CD4-positive, alpha-beta T cell treated with Interleukin-15 for 4 hours (primary cell): ENCODE measurements around the gene ZFPM1.
"Not testable (repeated sequence)": the region's sequence is repeated elsewhere in the genome, so short reads cannot be mapped to it uniquely, and the experiment has no call there.

ENCODE experiments used
- DNase-seq: peaks from one replicate; pipeline ENCODE4 v3.0.0-alpha.2; 2020; ENCODE audit warnings: low spot score

ZFPM1 gene

GRCh38 chr16:88453217-88453531 lies at the start of gene ZFPM1:
Gene ZFPM1 (plus strand): TSS chr16:88453280. CDS start chr16:88453639, 359 bp downstream.
- no peak for DNase-seq

- DNase-seq: no peak
These were observed 49.1 kb upstream of the ZFPM1 start for GRCh38 chr16:88403794-88404581.

- DNase-seq: no peak
These were observed 48.3 kb upstream of the ZFPM1 start for GRCh38 chr16:88404769-88405168.

GRCh38 chr16:88405216-88406060 lies 47.6 kb upstream of the ZFPM1 start:
- DNase-seq: no peak

- no peak for DNase-seq
These were observed 46.7 kb upstream of the ZFPM1 start for GRCh38 chr16:88406096-88407041.

GRCh38 chr16:88407042-88407420 lies 46.0 kb upstream of the ZFPM1 start:
- no peak for DNase-seq

- no peak for DNase-seq
These were observed 45.3 kb upstream of the ZFPM1 start for GRCh38 chr16:88407807-88408206.

- DNase-seq: no peak
These were observed 44.4 kb upstream of the ZFPM1 start for GRCh38 chr16:88408561-88409142.

GRCh38 chr16:88409296-88410065 lies 43.6 kb upstream of the ZFPM1 start:
- DNase-seq: no peak

- DNase-seq: not testable (repeated sequence)
These were observed 42.6 kb upstream of the ZFPM1 start for GRCh38 chr16:88410297-88410968.

GRCh38 chr16:88411951-88412576 lies 41.0 kb upstream of the ZFPM1 start:
- DNase-seq: no peak

- DNase-seq: no peak
These were observed 40.3 kb upstream of the ZFPM1 start for GRCh38 chr16:88412766-88413165.

GRCh38 chr16:88413231-88413630 lies 39.8 kb upstream of the ZFPM1 start:
- DNase-seq: no peak

GRCh38 chr16:88413631-88414030 lies 39.4 kb upstream of the ZFPM1 start:
- DNase-seq: no peak

- DNase-seq: no peak
These were observed 38.3 kb upstream of the ZFPM1 start for GRCh38 chr16:88414521-88415380.

GRCh38 chr16:88415381-88415705 lies 37.7 kb upstream of the ZFPM1 start:
- DNase-seq: no peak

- no peak for DNase-seq
These were observed 37.3 kb upstream of the ZFPM1 start for GRCh38 chr16:88415713-88416323.

GRCh38 chr16:88416686-88417085 lies 36.4 kb upstream of the ZFPM1 start:
- DNase-seq: no peak
